GM23338 (cell line): ENCODE measurements around the gene LCTL. TPM values are rescaled to one million over a fixed set of nuclear protein-coding genes. Genes with fewer than 3 reads are reported as not detected.

ENCODE experiments used
- ATAC-seq: fragments of 200-7000 bp; cut with Tn5 transposase; 3 replicates; pipeline ENCODE4 v1.9.1; 2020
- DNase-seq: peaks from one replicate; pipeline ENCODE4 v3.0.0-alpha.2; 2015; ENCODE audit warnings: low spot score
- H2AFZ ChIP-seq: fragments of 200-600 bp; sonication (generic); 2 replicates; pipeline ENCODE4 v1.8.0; 2016; ENCODE audit warnings: antibody characterized with exemption, mild to moderate bottlenecking, moderate library complexity
- H3F3A ChIP-seq: fragments of 200-600 bp; sonication (generic); replicated peaks from 2 replicates; pipeline ENCODE4 v1.8.0; 2017; ENCODE audit warnings: antibody characterized with exemption, mixed run types, low read depth
- H3K27ac ChIP-seq: fragments of 200-600 bp; sonication (generic); 2 replicates; pipeline ENCODE4 v1.6.1; 2016; ENCODE audit warnings: low read depth
- H3K27me3 ChIP-seq: fragments of 200-600 bp; sonication (generic); 2 replicates; pipeline ENCODE4 v1.8.0; 2016; ENCODE audit warnings: mild to moderate bottlenecking, mixed run types, moderate library complexity; ENCODE audit not compliant: insufficient read depth
- H3K36me3 ChIP-seq: fragments of 200-600 bp; sonication (generic); 2 replicates; pipeline ENCODE4 v1.8.0; 2016; ENCODE audit warnings: mild to moderate bottlenecking; ENCODE audit not compliant: insufficient read depth
- H3K4me1 ChIP-seq: fragments of 200-600 bp; sonication (generic); 2 replicates; pipeline ENCODE4 v1.8.0; 2016; ENCODE audit warnings: mild to moderate bottlenecking, moderate library complexity; ENCODE audit not compliant: insufficient read depth
- H3K4me2 ChIP-seq: fragments of 200-600 bp; sonication (generic); 2 replicates; pipeline ENCODE4 v1.7.1; 2017; ENCODE audit warnings: mixed run types
- H3K4me3 ChIP-seq: fragments of 200-600 bp; sonication (generic); 2 replicates; pipeline ENCODE4 v1.6.1; 2016; ENCODE audit warnings: mixed run types
- H3K79me2 ChIP-seq: fragments of 200-600 bp; sonication (generic); replicated peaks from 2 replicates; pipeline ENCODE4 v1.8.0; 2017; ENCODE audit warnings: mild to moderate bottlenecking; ENCODE audit not compliant: insufficient read depth
- H3K9me2 ChIP-seq: fragments of 200-600 bp; sonication (generic); 2 replicates; pipeline ENCODE4 v1.8.0; 2017; ENCODE audit not compliant: insufficient read depth
- H4K20me1 ChIP-seq: fragments of 200-600 bp; sonication (generic); replicated peaks from 2 replicates; pipeline ENCODE4 v1.8.0; 2017; ENCODE audit warnings: mild to moderate bottlenecking; ENCODE audit not compliant: insufficient read depth
- H3K27ac Mint-ChIP-seq: 2 replicates; pipeline ENCODE4 v1.8.0; 2020; ENCODE audit warnings: inconsistent platforms, mild to moderate bottlenecking, moderate library complexity, mixed read lengths
- H3K27me3 Mint-ChIP-seq: 3 replicates; pipeline ENCODE4 v1.8.0; 2022; ENCODE audit warnings: low read depth, mild to moderate bottlenecking, moderate library complexity, mixed read lengths, inconsistent platforms; ENCODE audit not compliant: insufficient read depth, poor library complexity
- H3K36me3 Mint-ChIP-seq: 3 replicates; pipeline ENCODE4 v1.8.0; 2021; ENCODE audit warnings: low read depth, mild to moderate bottlenecking, inconsistent platforms, moderate library complexity, mixed read lengths
- H3K4me1 Mint-ChIP-seq: 3 replicates; pipeline ENCODE4 v1.8.0; 2020; ENCODE audit warnings: mild to moderate bottlenecking, inconsistent platforms, mixed read lengths
- H3K4me3 Mint-ChIP-seq: 3 replicates; pipeline ENCODE4 v1.8.0; 2021; ENCODE audit warnings: moderate library complexity, mild to moderate bottlenecking, inconsistent platforms, mixed read lengths
- H3K9me3 Mint-ChIP-seq: 3 replicates; pipeline ENCODE4 v1.8.0; 2020; ENCODE audit warnings: moderate library complexity, mild to moderate bottlenecking, inconsistent platforms, mixed read lengths
- CREB1 ChIP-seq: fragments of 250-450 bp; sonication (Bioruptor Pico); IDR thresholded peaks from 2 replicates; pipeline ENCODE4 v1.5.0; 2020; ENCODE audit warnings: low read depth, mild to moderate bottlenecking, moderate library complexity
- CTCF ChIP-seq, 2 experiments: fragments of 200-600 bp in 1 of 2; sonication (generic) in 1 of 2; conservative IDR thresholded peaks; 2 replicates each; pipeline versions ENCODE4 v1.5.1 to v1.6.1; 2016 to 2017; ENCODE audit warnings: antibody characterized with exemption in 2 of 2, low read depth in 2 of 2, mild to moderate bottlenecking in 2 of 2, moderate library complexity in 1 of 2
- EZH2 ChIP-seq: fragments of 200-600 bp; sonication (generic); IDR thresholded peaks from one replicate; pipeline ENCODE4 v1.8.0; 2017; ENCODE audit warnings: antibody characterized with exemption, mild to moderate bottlenecking, low read depth; ENCODE audit not compliant: unreplicated experiment
- EZH2phosphoT487 ChIP-seq: fragments of 200-600 bp; sonication (generic); IDR thresholded peaks from one replicate; pipeline ENCODE4 v1.8.1; 2018; ENCODE audit warnings: antibody characterized with exemption; ENCODE audit not compliant: unreplicated experiment
- JUNB ChIP-seq: IDR thresholded peaks from one replicate; pipeline ENCODE4 v1.6.1; 2016; ENCODE audit warnings: antibody characterized with exemption; ENCODE audit not compliant: unreplicated experiment
- NANOG ChIP-seq: IDR thresholded peaks from 2 replicates; pipeline ENCODE4 v1.6.1; 2016; ENCODE audit warnings: antibody characterized with exemption, borderline replicate concordance
- REST ChIP-seq: IDR thresholded peaks from one replicate; pipeline ENCODE4 v1.6.1; 2018; ENCODE audit warnings: antibody characterized with exemption; ENCODE audit not compliant: unreplicated experiment
- STAT1 ChIP-seq: IDR thresholded peaks from one replicate; pipeline ENCODE4 v1.6.1; 2016; ENCODE audit warnings: antibody characterized with exemption; ENCODE audit not compliant: unreplicated experiment
- ZNF114 ChIP-seq: fragments of 250-450 bp; sonication (Bioruptor Pico); IDR thresholded peaks from 2 replicates; pipeline ENCODE4 v1.5.0; 2020; ENCODE audit warnings: mild to moderate bottlenecking, moderate library complexity
- ZNF331 ChIP-seq: fragments of 250-450 bp; sonication (Bioruptor Pico); IDR thresholded peaks from 2 replicates; pipeline ENCODE4 v1.5.0; 2020; ENCODE audit warnings: low read depth, mild to moderate bottlenecking, moderate library complexity
- polyA plus RNA-seq: library from polyadenylated mRNA; unstranded; fragments of >200 nt; fragmentation: Nextera tagmentation; extraction: Ambion mirVana; gene quantifications from 2 replicates; pipeline ENCODE4 v1.2.1, GENCODE V29; 2016
- total RNA-seq: library from RNA; depleted of rRNA; stranded (reverse); fragments of >200 nt; shearing (Covaris generic); gene quantifications from 2 replicates; pipeline ENCODE4 v1.2.3, GENCODE V29; 2014
- TF ChIP-seq, protein P1 (sequence below): IDR thresholded peaks from 2 replicates; pipeline ENCODE4 v1.6.1; 2016; ENCODE audit warnings: antibody characterized with exemption

The LCTL gene
- total and polyA plus RNA-seq, 2 experiments from 2014 or later: 2.3 to 5.6 TPM

DNA sequence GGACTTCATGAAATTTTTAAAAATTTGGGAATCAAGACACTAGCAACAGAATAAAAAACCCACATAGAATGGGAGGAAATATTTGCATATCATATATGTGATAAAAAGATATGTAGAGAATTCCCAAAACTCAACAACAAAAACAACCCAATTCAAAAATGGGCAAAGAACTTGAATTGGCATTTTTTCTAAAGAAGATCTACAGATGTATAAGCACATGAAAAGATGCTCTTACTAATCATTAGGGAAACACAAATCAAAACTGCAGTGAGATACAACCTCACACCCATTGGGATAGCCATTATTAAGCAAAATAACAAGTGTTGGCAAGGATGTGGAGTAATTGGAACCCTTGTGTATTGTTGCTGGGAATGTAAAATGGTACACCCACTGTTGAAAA lies 10.1 kb downstream of the LCTL start:
- Mint-ChIP-seq H3K4me1 (no peaks in the 10 kb centered on the region), H3K4me3 (no peak overlapping the region), H3K9me3 (peaks cover 4% of the 10 kb centered on the region; the same call in 1 of the 3 replicates), H3K36me3 (peaks cover 18% of the 10 kb centered on the region), H3K27me3 (no peaks in the 10 kb centered on the region), H3K27ac (no peak overlapping the region)
- H3K4me3 ChIP-seq: no peak overlapping the region
- H3K4me1 ChIP-seq: no peaks in the 10 kb centered on the region
- no peaks in the 10 kb centered on the region for H3K9me2 ChIP-seq
- H4K20me1 ChIP-seq: no peaks in the 10 kb centered on the region
- no peak overlapping the region for H3K4me2 ChIP-seq
- H3F3A ChIP-seq: no peaks in the 10 kb centered on the region
- H3K79me2 ChIP-seq: no peaks in the 10 kb centered on the region
- ATAC-seq: no peak
- H3K27ac ChIP-seq: no peak overlapping the region
- TF ChIP-seq STAT1 (no peak), NANOG (no peak)
- TF ChIP-seq, protein P1, sequence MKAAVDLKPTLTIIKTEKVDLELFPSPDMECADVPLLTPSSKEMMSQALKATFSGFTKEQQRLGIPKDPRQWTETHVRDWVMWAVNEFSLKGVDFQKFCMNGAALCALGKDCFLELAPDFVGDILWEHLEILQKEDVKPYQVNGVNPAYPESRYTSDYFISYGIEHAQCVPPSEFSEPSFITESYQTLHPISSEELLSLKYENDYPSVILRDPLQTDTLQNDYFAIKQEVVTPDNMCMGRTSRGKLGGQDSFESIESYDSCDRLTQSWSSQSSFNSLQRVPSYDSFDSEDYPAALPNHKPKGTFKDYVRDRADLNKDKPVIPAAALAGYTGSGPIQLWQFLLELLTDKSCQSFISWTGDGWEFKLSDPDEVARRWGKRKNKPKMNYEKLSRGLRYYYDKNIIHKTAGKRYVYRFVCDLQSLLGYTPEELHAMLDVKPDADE: no peak
- H3K27me3 ChIP-seq: no peaks in the 10 kb centered on the region
- DNase-seq: no peak
- H3K36me3 ChIP-seq: no peaks in the 10 kb centered on the region; the same call in 1 of the 2 replicates
- H2AFZ ChIP-seq: no peak overlapping the region

GRCh38 chr15:66545255-66545654 lies 20.5 kb downstream of the LCTL start:
- no peaks in the 10 kb centered on the region for H3F3A ChIP-seq
- no peaks in the 10 kb centered on the region for H3K9me3 Mint-ChIP-seq
- no peak overlapping the region for H3K27ac ChIP-seq
- no peaks in the 10 kb centered on the region for H3K9me2 ChIP-seq
- H3K4me3 Mint-ChIP-seq: no peak overlapping the region
- no peak overlapping the region for H3K27ac Mint-ChIP-seq
- H3K27me3 ChIP-seq: no peaks in the 10 kb centered on the region
- H3K4me1 ChIP-seq: no peaks in the 10 kb centered on the region
- DNase-seq (no peak), ATAC-seq (no peak)
- no peaks in the 10 kb centered on the region for H3K79me2 ChIP-seq
- H3K36me3 ChIP-seq: peaks cover 41% of the 10 kb centered on the region; the same call in 1 of the 2 replicates
- no peaks in the 10 kb centered on the region for H3K4me1 Mint-ChIP-seq
- no peak overlapping the region for H3K4me3 ChIP-seq
- 0 out of 2 replicates have a peak, but pooled peaks cover 3% of the 10 kb centered on the region for H4K20me1 ChIP-seq
- H3K4me2 ChIP-seq: no peak overlapping the region
- peaks cover 47% of the 10 kb centered on the region for H3K36me3 Mint-ChIP-seq
- H3K27me3 Mint-ChIP-seq: no peaks in the 10 kb centered on the region
- H2AFZ ChIP-seq: no peak overlapping the region
- no peak for TF ChIP-seq ZNF114 (CRISPR knock-in tag)
- no peak for TF ChIP-seq ZNF331 (CRISPR knock-in tag)
- TF ChIP-seq, protein P1: no peak
- no peak for TF ChIP-seq CREB1
- TF ChIP-seq JUNB: no peak
- no peak for TF ChIP-seq EZH2phosphoT487
- TF ChIP-seq REST: no peak
- no peak for TF ChIP-seq CTCF (conservative IDR thresholded peaks at IDR 0.05; ENCODE audit: low read depth in 2 of 2)
- no peak for TF ChIP-seq EZH2
